Prostate gland (tissue), 2 donors: ENCODE measurements around the gene CLDN24.

Experiments
- POLR2A ChIP-seq: fragments of 450-650 bp; IDR thresholded peaks from one replicate; pipeline ENCODE4 v1.6.1; 2016; ENCODE audit warnings: antibody characterized with exemption, mild to moderate bottlenecking
- TF ChIP-seq, protein P1 (sequence below), 4 experiments: fragments of 200-600 bp in 2 of 4; fragments of 450-650 bp in 2 of 4; sonication (generic) in 2 of 4; IDR thresholded peaks; 1 replicate in 3 of 4; 2 replicates in 1 of 4; pipeline ENCODE4 v1.5.1; 2016 to 2019; ENCODE audit warnings: antibody characterized with exemption in 4 of 4, mild to moderate bottlenecking in 2 of 4, moderate library complexity in 2 of 4

- no peak for TF ChIP-seq POLR2A
- TF ChIP-seq, protein P1, sequence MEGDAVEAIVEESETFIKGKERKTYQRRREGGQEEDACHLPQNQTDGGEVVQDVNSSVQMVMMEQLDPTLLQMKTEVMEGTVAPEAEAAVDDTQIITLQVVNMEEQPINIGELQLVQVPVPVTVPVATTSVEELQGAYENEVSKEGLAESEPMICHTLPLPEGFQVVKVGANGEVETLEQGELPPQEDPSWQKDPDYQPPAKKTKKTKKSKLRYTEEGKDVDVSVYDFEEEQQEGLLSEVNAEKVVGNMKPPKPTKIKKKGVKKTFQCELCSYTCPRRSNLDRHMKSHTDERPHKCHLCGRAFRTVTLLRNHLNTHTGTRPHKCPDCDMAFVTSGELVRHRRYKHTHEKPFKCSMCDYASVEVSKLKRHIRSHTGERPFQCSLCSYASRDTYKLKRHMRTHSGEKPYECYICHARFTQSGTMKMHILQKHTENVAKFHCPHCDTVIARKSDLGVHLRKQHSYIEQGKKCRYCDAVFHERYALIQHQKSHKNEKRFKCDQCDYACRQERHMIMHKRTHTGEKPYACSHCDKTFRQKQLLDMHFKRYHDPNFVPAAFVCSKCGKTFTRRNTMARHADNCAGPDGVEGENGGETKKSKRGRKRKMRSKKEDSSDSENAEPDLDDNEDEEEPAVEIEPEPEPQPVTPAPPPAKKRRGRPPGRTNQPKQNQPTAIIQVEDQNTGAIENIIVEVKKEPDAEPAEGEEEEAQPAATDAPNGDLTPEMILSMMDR (IDR thresholded peaks at IDR 0.05) = no peak
Observed at GRCh38 chr4:183369073-183369472, 46.8 kb upstream of the CLDN24 start.
